HK-2 (cell line): Measurements from ENCODE around the gene VASH2.
"Not testable (repeated sequence)": the region's sequence is repeated elsewhere in the genome, so short reads cannot be mapped to it uniquely, and the experiment has no call there.

Experiments used
- DNase-seq: peaks from one replicate; pipeline ENCODE4 v3.0.0-alpha.2; 2018; ENCODE audit not compliant: unreplicated experiment

Gene VASH2

GRCh38 chr1:212981025-212981495 lies 30.7 kb downstream of the VASH2 start:
- DNase-seq, result no peak

DNA sequence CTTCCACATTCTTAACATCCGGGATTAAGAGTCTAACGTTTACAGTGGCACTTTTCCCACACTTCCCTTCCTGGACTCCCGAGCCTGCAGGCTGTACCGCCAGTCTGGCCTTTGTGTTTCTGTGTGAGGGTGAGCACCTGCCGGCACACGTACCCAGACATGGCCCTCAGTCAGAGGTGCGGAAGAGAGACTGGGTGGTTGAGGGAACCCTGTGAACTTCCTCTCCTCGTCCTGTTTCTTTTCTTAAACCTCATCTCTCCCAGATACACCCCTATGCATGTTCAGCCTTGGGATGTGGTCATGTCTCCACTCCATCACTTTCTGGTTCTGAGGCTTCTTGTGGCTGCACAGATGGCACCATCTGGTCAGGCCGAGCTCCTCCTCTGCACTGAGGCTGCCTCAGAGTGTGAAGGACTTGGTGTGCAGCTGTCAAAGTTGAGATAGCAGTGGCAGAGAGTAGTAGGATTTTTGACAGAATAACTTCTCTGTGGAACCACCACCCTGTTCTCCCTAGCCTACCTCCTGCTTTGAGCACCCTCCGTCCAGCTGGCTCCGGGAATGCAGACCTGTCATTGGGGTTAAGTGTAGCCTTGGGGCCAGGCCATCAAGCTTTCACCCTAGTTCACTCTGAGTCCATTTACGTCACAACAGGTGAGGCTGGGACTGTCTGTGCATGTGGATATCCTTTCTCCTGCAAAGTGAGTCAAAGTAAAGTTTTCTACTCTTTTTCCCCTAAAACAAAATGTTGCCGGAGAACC lies 31.4 kb downstream of the VASH2 start:
- DNase-seq, result no peak

GRCh38 chr1:212982430-212983152 lies 32.2 kb downstream of the VASH2 start:
- DNase-seq, result no peak

GRCh38 chr1:212983482-212983881 lies 33.1 kb downstream of the VASH2 start:
- no peak for DNase-seq

DNA sequence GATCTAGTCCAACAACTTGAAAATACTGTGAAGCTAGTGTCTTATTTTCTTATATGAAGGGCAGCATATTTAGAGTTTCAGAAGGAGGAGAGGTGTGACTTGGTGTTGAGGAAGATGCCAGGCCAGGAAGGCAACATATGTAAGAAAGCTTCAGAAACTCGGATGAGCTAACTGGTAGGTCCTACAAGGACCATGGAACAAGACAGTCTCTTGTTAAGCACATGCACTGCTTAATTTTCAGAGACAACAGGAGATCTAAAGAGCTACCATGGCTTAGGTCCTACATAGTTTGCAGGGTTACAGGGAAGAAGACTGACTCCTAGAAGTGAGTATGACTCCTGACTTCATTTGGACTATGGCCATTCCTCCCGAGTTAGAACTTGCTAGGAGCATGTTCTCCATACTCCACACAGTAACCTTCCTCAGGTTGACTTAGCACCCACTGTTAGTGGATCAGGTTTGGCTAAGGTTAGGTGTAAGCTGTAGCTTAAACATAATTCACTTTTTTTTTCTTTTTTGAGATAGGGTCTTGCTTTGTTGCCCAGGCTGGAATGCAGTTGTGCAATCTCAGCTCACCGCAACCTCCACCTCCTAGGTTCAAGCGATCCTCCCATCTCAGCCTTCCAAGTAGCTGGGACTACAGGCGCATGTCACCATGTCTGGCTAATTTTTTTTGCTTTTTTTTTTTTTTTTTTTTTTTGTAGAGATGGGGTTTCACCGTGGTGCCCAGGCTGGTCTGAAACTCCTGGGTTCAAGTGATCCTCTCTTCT lies 34.4 kb downstream of the VASH2 start:
- DNase-seq, result no peak

GRCh38 chr1:212986551-212986950 lies 36.2 kb downstream of the VASH2 start:
- no peak for DNase-seq

GRCh38 chr1:212987702-212988322 lies 37.5 kb downstream of the VASH2 start:
- no peak for DNase-seq

DNA sequence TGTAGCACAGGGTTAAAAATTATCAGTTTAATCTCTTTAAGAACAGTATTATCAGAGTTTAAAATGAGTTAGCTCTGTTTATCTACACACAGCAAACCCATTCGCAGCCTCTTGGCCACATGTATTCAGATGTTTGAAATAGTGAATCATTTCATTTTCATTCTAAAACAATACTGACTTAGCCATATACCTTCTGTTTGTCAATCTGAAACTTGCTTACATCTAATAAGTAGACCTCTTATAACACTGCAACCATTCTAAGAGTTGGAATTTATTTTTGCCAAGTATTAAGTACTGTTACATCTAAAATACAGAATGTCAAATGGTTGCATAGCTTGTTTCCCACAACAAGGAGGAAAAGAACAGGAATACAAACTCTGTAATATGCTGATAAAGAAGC lies 39.9 kb downstream of the VASH2 start:
- DNase-seq, result no peak

GRCh38 chr1:212993960-212994359 lies 43.6 kb downstream of the VASH2 start:
- not testable (repeated sequence) for DNase-seq

- DNase-seq, result no peak
These were observed 44.6 kb downstream of the VASH2 start for GRCh38 chr1:212994926-212995325.

DNA sequence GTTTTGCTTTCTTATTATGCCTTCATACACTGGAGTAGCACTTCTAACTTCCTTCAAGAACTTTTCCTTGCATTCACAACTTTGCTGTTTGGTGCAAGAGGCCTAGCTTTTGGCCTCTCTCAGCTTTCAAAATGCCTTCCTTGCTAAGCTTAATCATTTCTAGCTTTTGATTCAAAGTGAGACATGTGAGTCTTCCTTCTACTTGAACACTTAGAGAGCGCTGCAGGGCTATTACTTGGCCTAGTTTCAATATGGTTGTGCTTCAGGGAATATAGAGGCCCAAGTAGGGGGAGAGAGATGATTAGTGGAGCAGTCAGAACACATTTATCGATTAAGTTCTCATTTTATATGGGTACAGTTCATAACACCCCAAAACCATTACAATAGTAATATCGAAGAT lies 52.9 kb downstream of the VASH2 start:
- no peak for DNase-seq

DNA sequence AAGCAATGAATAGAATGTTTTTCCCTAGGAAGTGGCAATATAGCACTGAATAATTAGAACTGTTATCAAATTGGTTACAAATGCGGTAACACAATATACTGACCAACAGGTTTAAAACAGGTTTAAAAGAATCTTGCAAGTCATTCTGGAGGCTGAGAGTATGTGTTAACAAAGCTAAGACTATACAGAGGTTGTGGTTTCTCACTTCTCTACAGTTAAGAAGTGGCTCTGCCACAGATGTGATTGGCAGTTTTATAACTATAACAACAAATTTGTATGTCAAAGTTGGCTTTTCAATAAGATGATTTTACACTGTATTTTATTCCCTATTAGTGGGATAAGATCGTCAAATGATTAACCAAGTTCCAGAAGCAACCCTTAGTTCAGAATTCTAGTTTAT lies 58.2 kb downstream of the VASH2 start:
- no peak for DNase-seq

DNA sequence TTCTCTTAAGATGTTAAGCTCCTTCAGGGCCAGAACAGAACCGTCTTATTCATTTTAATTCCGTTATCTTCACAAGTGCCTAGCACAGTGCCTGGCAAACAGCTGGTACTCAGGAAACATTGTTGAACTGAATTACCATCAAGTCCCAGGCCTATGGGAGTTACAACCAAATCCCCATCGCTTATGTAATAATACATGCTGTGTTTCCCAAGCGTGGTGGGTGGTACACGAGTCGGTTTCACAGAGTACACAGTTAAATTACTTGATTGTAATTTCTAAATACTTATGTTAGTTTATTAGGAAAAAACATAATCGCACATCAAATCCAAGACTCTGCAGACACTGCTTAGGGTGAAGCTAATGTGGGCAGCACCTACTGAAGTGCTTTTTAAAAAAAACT lies 64.3 kb downstream of the VASH2 start:
- peak; percentile 6 for DNase-seq

- peak; percentile 98 for DNase-seq
These were observed 65.0 kb downstream of the VASH2 start, which contains the start of gene ANGEL2 for GRCh38 chr1:213015099-213016050. ANGEL2 (minus strand) TSS chr1:213015867; CDS start chr1:213015671, 196 bp downstream.

DNA sequence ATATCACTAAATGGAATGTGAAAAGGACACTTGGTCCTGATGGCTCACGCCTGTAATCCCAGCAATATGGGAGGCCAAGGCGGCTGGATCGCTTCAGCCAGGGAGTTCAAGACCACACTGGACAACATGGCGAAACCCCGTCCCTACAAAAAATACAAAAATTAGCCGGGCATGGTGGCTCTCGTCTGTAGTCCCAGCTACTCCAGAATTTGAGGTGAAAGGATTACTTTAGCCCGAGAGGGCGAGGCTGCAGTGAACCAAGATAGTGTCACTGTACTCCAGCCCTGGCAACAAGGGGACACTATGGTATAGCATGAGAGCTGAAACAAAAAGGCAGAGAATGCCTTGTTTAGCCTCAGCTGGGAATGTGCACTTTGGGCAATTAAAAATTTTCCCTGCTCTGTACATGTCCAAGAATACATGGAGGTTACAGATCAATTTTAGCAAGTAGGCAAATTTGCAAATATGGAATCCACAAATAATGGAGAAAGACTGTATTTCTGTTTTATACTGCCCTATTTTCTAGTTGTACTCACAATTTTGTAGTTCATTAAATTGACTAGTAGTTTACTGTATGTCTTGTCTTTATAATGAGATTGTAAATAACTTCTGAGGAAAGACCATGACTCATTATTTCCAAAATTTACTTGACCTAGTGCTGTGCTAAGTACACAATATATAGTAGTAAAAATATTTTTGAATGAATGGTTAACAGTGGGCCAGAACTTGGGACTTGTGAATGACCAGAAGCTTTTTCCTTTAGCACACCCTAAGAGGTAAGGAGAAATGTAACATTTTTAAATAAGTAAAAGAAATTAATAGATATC lies 67.3 kb downstream of the VASH2 start:
- DNase-seq, result no peak

- no peak for DNase-seq
These were observed 69.1 kb downstream of the VASH2 start for GRCh38 chr1:213019450-213019849.

DNA sequence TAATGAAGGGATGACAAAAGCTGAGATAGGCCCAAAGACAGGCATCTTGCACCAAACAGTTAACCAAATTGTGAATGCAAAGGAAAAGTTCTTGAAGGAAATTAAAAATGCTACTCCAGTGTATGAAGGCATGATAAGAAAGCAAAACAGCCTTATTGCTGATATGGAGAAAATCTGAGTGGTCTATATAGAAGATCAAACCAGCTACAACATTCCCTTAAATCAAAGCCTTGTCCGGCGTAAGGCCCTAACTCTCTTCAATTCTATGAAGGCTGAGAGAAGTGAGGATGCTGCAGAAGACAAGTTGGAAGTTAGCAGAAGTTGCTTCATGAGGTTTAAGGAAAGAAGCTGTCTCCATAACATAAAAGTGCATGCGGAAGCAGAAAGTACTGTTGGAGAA lies 69.7 kb downstream of the VASH2 start:
- DNase-seq, result no peak

DNA sequence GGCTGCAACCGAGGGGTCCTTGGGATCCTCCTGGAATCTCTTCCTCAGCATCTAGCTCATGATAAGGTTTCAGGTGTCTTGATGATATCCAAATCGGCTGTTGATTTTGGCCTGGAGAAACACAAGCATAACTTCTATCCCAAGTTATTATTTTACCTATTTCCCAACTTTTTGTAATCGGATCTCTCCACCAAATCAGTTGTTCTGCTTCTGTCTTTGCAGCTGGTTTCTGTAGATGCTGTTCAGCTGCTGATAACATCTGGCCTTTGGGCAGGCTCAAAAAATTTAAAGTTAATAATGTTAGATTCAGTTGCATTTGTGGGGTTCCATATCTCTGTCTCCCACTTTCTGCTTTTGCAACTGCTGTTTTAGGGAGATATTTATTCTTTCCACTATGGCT lies 76.7 kb downstream of the VASH2 start:
- not testable (repeated sequence) for DNase-seq

DNA sequence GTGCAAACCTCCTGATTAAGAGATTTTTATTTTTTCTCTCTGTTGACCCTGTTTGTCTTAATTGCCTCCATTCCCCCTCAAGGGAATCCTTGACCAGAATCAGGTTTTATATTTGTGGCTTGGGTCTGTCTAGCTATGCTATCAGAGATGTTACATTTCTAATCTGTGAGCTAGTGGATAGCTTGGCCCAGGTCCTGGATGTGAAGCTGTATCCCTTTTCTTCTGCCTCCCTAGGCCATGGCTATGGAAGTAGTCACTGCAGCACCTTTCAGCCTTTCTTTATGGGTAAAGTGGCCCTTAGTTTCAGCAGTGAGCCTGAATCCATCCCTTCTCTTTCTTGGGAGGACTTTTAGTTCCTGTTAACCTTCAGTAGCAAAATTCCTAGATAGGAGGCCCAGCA lies 82.3 kb downstream of the VASH2 start:
- DNase-seq, result no peak

DNA sequence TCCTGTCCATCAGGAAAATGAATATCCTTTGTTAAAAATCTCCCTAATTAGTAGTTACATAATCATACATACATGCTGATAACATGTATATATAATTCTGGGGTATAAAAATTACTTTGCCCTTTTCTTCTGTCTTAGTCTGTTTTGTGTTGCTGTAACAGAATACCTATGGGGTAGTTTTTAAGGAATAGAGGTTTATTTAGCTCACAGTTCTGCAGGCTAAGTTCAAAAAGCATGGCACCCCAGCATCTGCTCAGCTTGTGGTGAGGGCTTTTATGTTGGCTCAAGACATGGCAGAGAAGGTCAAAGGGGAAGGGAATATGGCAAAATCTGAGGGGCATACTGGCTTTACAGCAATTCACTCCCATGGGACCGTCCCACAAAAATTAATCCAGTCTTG lies 84.4 kb downstream of the VASH2 start:
- no peak for DNase-seq
